H1 (cell line): Measurements from ENCODE around the gene RPS13. TPM values are rescaled to one million over a fixed set of nuclear protein-coding genes. Genes with fewer than 3 reads are reported as not detected.

ENCODE experiments used
- CTCF ChIA-PET: fragments of 300-600 bp; sonication (Branson Sonifier 250); formaldehyde crosslinking; loops from one replicate; lab custom pipeline; 2021; ENCODE audit not compliant: partially characterized antibody; lab: Charles Lee
- POLR2A ChIA-PET: fragments of 300-600 bp; sonication (Branson Sonifier 250); formaldehyde crosslinking; loops from one replicate; lab custom pipeline; 2021; ENCODE audit warnings: inconsistent platforms; ENCODE audit not compliant: partially characterized antibody; lab: Charles Lee
- DNase-seq, 2 experiments: peaks; one replicate each; pipeline versions ENCODE4 v3.0.0 to v3.0.0-alpha.2; 2010 to 2022; ENCODE audit warnings: low spot score in 2 of 2, low read depth in 1 of 2, mixed read lengths in 1 of 2
- FAIRE-seq: peaks from 2 replicates; lab custom pipeline; 2011; peaks lifted over from hg19 to GRCh38; lab: Jason Lieb, UNC
- H2AFZ ChIP-seq: 2 replicates; pipeline ENCODE4 v1.8.1; 2012; ENCODE audit warnings: low read length, inconsistent platforms
- H2AK5ac ChIP-seq: 2 replicates; pipeline ENCODE4 v1.6.1; 2013; ENCODE audit warnings: low read depth, low read length
- H2BK120ac ChIP-seq: replicated peaks from 2 replicates; pipeline ENCODE3; 2013; ENCODE audit warnings: low read depth, low read length, inconsistent platforms
- H2BK12ac ChIP-seq: 2 replicates; pipeline ENCODE4 v1.6.1; 2013; ENCODE audit warnings: low read depth, low read length
- H2BK15ac ChIP-seq: 2 replicates; pipeline ENCODE4 v1.6.1; 2013; ENCODE audit warnings: low read length
- H2BK20ac ChIP-seq: 2 replicates; pipeline ENCODE4 v1.6.1; 2013; ENCODE audit warnings: low read length
- H2BK5ac ChIP-seq: 2 replicates; pipeline ENCODE4 v1.6.1; 2013; ENCODE audit warnings: low read depth, low read length
- H3K14ac ChIP-seq: 2 replicates; pipeline ENCODE4 v1.6.1; 2013; ENCODE audit warnings: inconsistent platforms; ENCODE audit not compliant: insufficient read length
- H3K18ac ChIP-seq: 2 replicates; pipeline ENCODE4 v1.6.1; 2013; ENCODE audit warnings: low read length; ENCODE audit errors: extremely low read depth
- H3K23ac ChIP-seq: 2 replicates; pipeline ENCODE4 v1.6.1; 2013; ENCODE audit warnings: inconsistent platforms; ENCODE audit not compliant: insufficient read length
- H3K23me2 ChIP-seq: 2 replicates; pipeline ENCODE4 v1.6.1; 2013; ENCODE audit warnings: low read depth, low read length
- H3K27ac ChIP-seq: 2 replicates; pipeline ENCODE4 v1.6.1; 2011; ENCODE audit warnings: low read depth, low read length, inconsistent platforms
- H3K27me3 ChIP-seq, 4 experiments: replicated peaks in 1 of 4; 1 replicate in 1 of 4; 2 replicates in 3 of 4; pipeline versions ENCODE4 v1.6.1 to v1.8.1; 2011 to 2013; ENCODE audit warnings: low read length in 3 of 4, mild to moderate bottlenecking in 3 of 4, inconsistent platforms in 2 of 4, mixed read lengths in 2 of 4, moderate library complexity in 1 of 4; ENCODE audit not compliant: control insufficient read depth in 3 of 4, insufficient read depth in 3 of 4; ENCODE audit errors: extremely low read depth in 1 of 4
- H3K36me3 ChIP-seq, 4 experiments: 2 replicates each; pipeline versions ENCODE4 v1.6.1 to v1.8.1; 2011 to 2013; ENCODE audit warnings: mild to moderate bottlenecking in 4 of 4, low read length in 3 of 4, moderate library complexity in 2 of 4, control low read depth in 1 of 4, inconsistent platforms in 1 of 4; ENCODE audit not compliant: insufficient read depth in 4 of 4, control insufficient read depth in 2 of 4
- H3K4ac ChIP-seq: replicated peaks from 2 replicates; pipeline ENCODE3; 2013; ENCODE audit warnings: low read length, low read depth, mixed read lengths, inconsistent platforms; ENCODE audit not compliant: insufficient read length
- H3K4me1 ChIP-seq, 4 experiments: replicated peaks in 1 of 4; 1 replicate in 1 of 4; 2 replicates in 3 of 4; pipeline versions ENCODE4 v1.6.1 to v1.8.1; 2011 to 2013; ENCODE audit warnings: low read length in 3 of 4, inconsistent platforms in 2 of 4, mixed read lengths in 1 of 4; ENCODE audit not compliant: insufficient read depth in 4 of 4, control insufficient read depth in 3 of 4
- H3K4me2 ChIP-seq, 2 experiments: 2 replicates each; pipeline versions ENCODE4 v1.6.1 to v1.8.1; 2011 to 2013; ENCODE audit warnings: low read depth in 2 of 2, low read length in 2 of 2, control low read depth in 1 of 2, inconsistent platforms in 1 of 2, mild to moderate bottlenecking in 1 of 2; ENCODE audit not compliant: insufficient read depth in 1 of 2
- H3K4me3 ChIP-seq, 4 experiments: fragments of 200-600, 300-600 bp in 1 of 4; sonication (generic), shearing (Covaris generic), sonication (Bioruptor Twin) in 1 of 4; 2 replicates each; pipeline versions ENCODE4 v1.5.1 to v1.8.1; 2011 to 2016; ENCODE audit warnings: low read length in 4 of 4, low read depth in 3 of 4, control low read depth in 2 of 4, inconsistent platforms in 2 of 4, mild to moderate bottlenecking in 2 of 4, mixed read lengths in 1 of 4, moderate library complexity in 1 of 4; ENCODE audit not compliant: insufficient read depth in 2 of 4; ENCODE audit errors: extremely low read depth in 1 of 4
- H3K56ac ChIP-seq: replicated peaks from 2 replicates; pipeline ENCODE3; 2013; ENCODE audit warnings: low read depth, mild to moderate bottlenecking, mixed read lengths, low read length, inconsistent platforms; ENCODE audit not compliant: insufficient read length
- H3K79me1 ChIP-seq: 2 replicates; pipeline ENCODE4 v1.6.1; 2013; ENCODE audit warnings: low read depth, low read length, control low read depth
- H3K79me2 ChIP-seq, 2 experiments: 2 replicates each; pipeline versions ENCODE4 v1.6.1 to v1.8.1; 2012 to 2013; ENCODE audit warnings: low read length in 2 of 2, mild to moderate bottlenecking in 2 of 2, inconsistent platforms in 1 of 2; ENCODE audit not compliant: insufficient read depth in 2 of 2, control insufficient read depth in 1 of 2
- H3K9ac ChIP-seq, 4 experiments: replicated peaks in 1 of 4; 1 replicate in 1 of 4; 2 replicates in 3 of 4; pipeline versions ENCODE4 v1.6.1 to v1.8.1; 2011 to 2013; ENCODE audit warnings: low read depth in 3 of 4, low read length in 3 of 4, control low read depth in 2 of 4, mild to moderate bottlenecking in 2 of 4, moderate library complexity in 2 of 4, inconsistent platforms in 1 of 4; ENCODE audit errors: extremely low read depth in 1 of 4
- H3K9me3 ChIP-seq, 2 experiments: 2 replicates each; pipeline versions ENCODE4 v1.6.1 to v1.8.1; 2012 to 2013; ENCODE audit warnings: mild to moderate bottlenecking in 2 of 2, moderate library complexity in 2 of 2, control low read depth in 1 of 2, inconsistent platforms in 1 of 2, low read depth in 1 of 2, low read length in 1 of 2, mixed read lengths in 1 of 2; ENCODE audit not compliant: insufficient read depth in 2 of 2
- H4K20me1 ChIP-seq, 2 experiments: replicated peaks in 1 of 2; 2 replicates each; pipeline versions ENCODE3 to v1.8.1; 2011 to 2013; ENCODE audit warnings: inconsistent platforms in 2 of 2, low read length in 2 of 2, mild to moderate bottlenecking in 1 of 2; ENCODE audit not compliant: insufficient read depth in 2 of 2, control insufficient read depth in 1 of 2
- H4K5ac ChIP-seq: 2 replicates; pipeline ENCODE4 v1.6.1; 2013; ENCODE audit warnings: low read length, low read depth, mixed read lengths, inconsistent platforms; ENCODE audit not compliant: insufficient read length
- H4K8ac ChIP-seq: 2 replicates; pipeline ENCODE4 v1.8.0; 2013; ENCODE audit warnings: mild to moderate bottlenecking, moderate library complexity, low read length, inconsistent platforms; ENCODE audit not compliant: insufficient read depth; ENCODE audit errors: extremely low read depth
- H4K91ac ChIP-seq: replicated peaks from 2 replicates; pipeline ENCODE3; 2013; ENCODE audit warnings: low read length, mixed read lengths, inconsistent platforms; ENCODE audit not compliant: insufficient read length
- CHD2 ChIP-seq: IDR thresholded peaks from 2 replicates; pipeline ENCODE4 v1.6.1; 2012; ENCODE audit warnings: low read length, improper control_type of control experiment
- POLR2A ChIP-seq, 2 experiments: IDR thresholded peaks; 1 replicate in 1 of 2; 2 replicates in 1 of 2; pipeline ENCODE4 v1.6.1; 2011; ENCODE audit warnings: low read depth in 2 of 2, low read length in 2 of 2, mild to moderate bottlenecking in 2 of 2; ENCODE audit errors: control extremely low read depth in 1 of 2
- WGBS, 2 experiments: shearing (Covaris generic) in 1 of 2; methylation state at CpG; one replicate each; pipeline versions ENCODE4 v1.1.6 to v1.1.7; 2013 to 2015; ENCODE audit warnings: low lambda C conversion rate in 2 of 2, mixed read lengths in 2 of 2, inconsistent platforms in 1 of 2, low coverage in 1 of 2, missing lambda C conversion rate in 1 of 2; ENCODE audit not compliant: insufficient replicate concordance in 2 of 2, insufficient coverage in 1 of 2, insufficient read length in 1 of 2; ENCODE audit errors: extremely low coverage in 1 of 2, missing lambda C conversion rate in 1 of 2; 5-methylcytosine and 5-hydroxymethylcytosine counted together
- polyA plus RNA-seq, 7 experiments: library from polyadenylated mRNA; depleted of rRNA in 3 of 7; stranded (reverse) in 5 of 7; unstranded in 2 of 7; fragments of >200 nt in 5 of 7; fragments of 200-250 nt in 2 of 7; gene quantifications; 1 replicate in 5 of 7; 2 replicates in 1 of 7; 4 replicates in 1 of 7; pipeline versions ENCODE4 v1.2.1 to v1.2.3, GENCODE V29; 2011 to 2013; ENCODE audit warnings: missing spikeins in 2 of 7, mixed read lengths in 2 of 7
- total RNA-seq: library from RNA; stranded (reverse); fragmentation: NEBNext Ultra II Directional; extraction: Animal tissue kit (Norgen Biotek cat#: 25700); gene quantifications from 2 replicates; pipeline ENCODE4 v1.2.1, GENCODE V29; 2021

Gene RPS13
- total and polyA plus RNA-seq, 2 of the 8 experiments (the other 6 are each of a cell fraction or from before 2014, with no cell fraction given): 1,336 to 2,270 TPM

DNA sequence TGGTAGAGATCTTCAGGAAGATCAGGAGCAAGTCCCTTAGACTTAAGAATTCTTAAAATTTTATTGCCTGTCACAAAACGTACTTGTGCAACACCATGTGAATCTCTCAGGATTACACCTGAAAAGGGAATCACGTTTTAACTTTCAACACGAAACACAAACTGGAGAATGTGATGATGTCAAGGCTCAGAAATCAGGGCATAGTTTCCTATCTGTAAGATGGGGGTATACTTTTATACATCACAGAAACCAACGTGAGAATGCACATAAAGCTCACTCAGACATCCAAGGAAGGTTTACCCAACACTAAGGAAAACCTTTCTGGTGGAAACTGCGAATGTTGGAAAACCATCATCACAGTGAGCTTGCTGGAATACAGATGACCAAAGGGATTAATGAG, 2.0 kb downstream of the RPS13 start:
- no peak overlapping the region; a peak in 1 of 7 replicates for H3K9ac ChIP-seq
- H3K27ac ChIP-seq: no peak overlapping the region
- no peak overlapping the region for H4K8ac ChIP-seq
- no peak for FAIRE-seq
- H2AFZ ChIP-seq: no peak overlapping the region
- no peak overlapping the region for H2BK5ac ChIP-seq
- no peak overlapping the region for H3K4ac ChIP-seq
- POLR2A ChIA-PET: interaction anchor here (0.8 to 3.8 kb wide), 17 partner anchors 9 to 291 kb away, joined by 3 to 47 read pairs (median 4); partner anchors contain the start of gene NUCB2
- peaks cover 4% of the 10 kb centered on the region; the same call in 1 of the 2 replicates for H3K79me1 ChIP-seq
- peaks cover 8 to 21% of the 10 kb centered on the region in 2 experiments for H3K79me2 ChIP-seq
- peaks cover 0 to 5% (median 3%) of the 10 kb centered on the region in 4 experiments; a peak in 6 of 7 replicates for H3K4me1 ChIP-seq
- H2AK5ac ChIP-seq: no peak overlapping the region
- peaks cover 10 to 39% (median 24%) of the 10 kb centered on the region in 4 experiments for H3K36me3 ChIP-seq
- H3K4me3 ChIP-seq: peak overlapping the region in 1 of 4 experiments; percentile 88; a peak in 1 of 8 replicates
- no peaks in the 10 kb centered on the region for H3K9me3 ChIP-seq
- WGBS, 2 experiments: 84% methylated on average over 5 of the region's 5 CpGs; no CpG with 5 or more reads in 1 of the 2 experiments
- no peak overlapping the region for H4K5ac ChIP-seq
- no peak overlapping the region for H2BK120ac ChIP-seq
- H3K23ac ChIP-seq: no peak overlapping the region
- no peak overlapping the region for H2BK12ac ChIP-seq
- no peak overlapping the region for H4K91ac ChIP-seq
- H3K27me3 ChIP-seq: no peaks in the 10 kb centered on the region
- no peak overlapping the region for H3K18ac ChIP-seq
- no peak overlapping the region for H3K14ac ChIP-seq
- TF ChIP-seq CHD2 (no peak), POLR2A (IDR thresholded peaks at IDR 0.05; ENCODE audit: control extremely low read depth in 1 of 2, low read depth in 2 of 2, low read length in 2 of 2) (peak in 1 of 2 experiments; percentile 53; a peak in 1 of 3 replicates)
- no peak overlapping the region for H2BK15ac ChIP-seq
- peaks cover 10% of the 10 kb centered on the region for H3K23me2 ChIP-seq
- H3K56ac ChIP-seq: no peak overlapping the region
- H4K20me1 ChIP-seq: peaks cover 0 to 10% of the 10 kb centered on the region in 2 experiments
- H3K4me2 ChIP-seq: peak overlapping the region; percentile 96 to 100; a peak in 2 of 4 replicates
- CTCF ChIA-PET: interaction anchor here (0.9 to 2.5 kb wide), 5 partner anchors 13 to 290 kb away, joined by 3 to 7 read pairs (median 5); no protein-coding TSS in a partner anchor
- DNase-seq: no peak
- no peak overlapping the region for H2BK20ac ChIP-seq
